Measurements from ENCODE around the gene FBXL12. TPM values are rescaled to one million over a fixed set of nuclear protein-coding genes. Genes with fewer than 3 reads are reported as not detected.
A peak's percentile ranks its signal among the peaks of the same experiment; 100 is the strongest.

Gene FBXL12
- total and polyA plus RNA-seq, 2 experiments from 2014 or later: 47.5 to 106 TPM

DNA sequence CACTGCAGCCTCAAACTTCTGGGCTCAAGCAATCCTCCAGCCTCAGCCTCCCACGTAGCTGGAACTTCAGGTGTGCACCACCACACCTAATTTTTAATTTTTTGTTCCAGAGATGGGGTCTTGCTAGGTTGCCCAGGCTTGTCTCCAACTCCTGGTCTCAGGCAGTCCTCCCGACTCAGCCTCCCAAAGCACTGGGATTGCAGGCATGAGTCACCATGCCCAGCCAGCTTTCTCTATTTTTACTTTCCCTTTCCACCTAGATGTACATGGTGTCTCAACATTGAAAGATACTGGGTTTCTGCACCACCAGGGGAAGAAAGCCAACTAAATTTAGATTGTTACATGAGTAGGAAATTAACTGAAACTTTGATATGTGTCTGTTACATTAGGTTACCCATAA, 36.5 kb downstream of the FBXL12 start:
- Histone ChIP-seq H3K27ac (no peak overlapping the region), H3K27me3 (no peaks in the 10 kb centered on the region), H3K36me3 (no peaks in the 10 kb centered on the region), H3K4me3 (no peak overlapping the region), H3K4me1 (ENCODE audit: low read depth) (peaks cover 13% of the 10 kb centered on the region), H3K9me3 (ENCODE audit: low read depth) (no peaks in the 10 kb centered on the region)
- TF ChIP-seq, protein P1, sequence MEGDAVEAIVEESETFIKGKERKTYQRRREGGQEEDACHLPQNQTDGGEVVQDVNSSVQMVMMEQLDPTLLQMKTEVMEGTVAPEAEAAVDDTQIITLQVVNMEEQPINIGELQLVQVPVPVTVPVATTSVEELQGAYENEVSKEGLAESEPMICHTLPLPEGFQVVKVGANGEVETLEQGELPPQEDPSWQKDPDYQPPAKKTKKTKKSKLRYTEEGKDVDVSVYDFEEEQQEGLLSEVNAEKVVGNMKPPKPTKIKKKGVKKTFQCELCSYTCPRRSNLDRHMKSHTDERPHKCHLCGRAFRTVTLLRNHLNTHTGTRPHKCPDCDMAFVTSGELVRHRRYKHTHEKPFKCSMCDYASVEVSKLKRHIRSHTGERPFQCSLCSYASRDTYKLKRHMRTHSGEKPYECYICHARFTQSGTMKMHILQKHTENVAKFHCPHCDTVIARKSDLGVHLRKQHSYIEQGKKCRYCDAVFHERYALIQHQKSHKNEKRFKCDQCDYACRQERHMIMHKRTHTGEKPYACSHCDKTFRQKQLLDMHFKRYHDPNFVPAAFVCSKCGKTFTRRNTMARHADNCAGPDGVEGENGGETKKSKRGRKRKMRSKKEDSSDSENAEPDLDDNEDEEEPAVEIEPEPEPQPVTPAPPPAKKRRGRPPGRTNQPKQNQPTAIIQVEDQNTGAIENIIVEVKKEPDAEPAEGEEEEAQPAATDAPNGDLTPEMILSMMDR (IDR thresholded peaks at IDR 0.05; ENCODE audit: low read depth, low read length): no peak
- no peak for DNase-seq (ENCODE audit: low read depth in 1 of 2, low spot score in 1 of 2)

DNA sequence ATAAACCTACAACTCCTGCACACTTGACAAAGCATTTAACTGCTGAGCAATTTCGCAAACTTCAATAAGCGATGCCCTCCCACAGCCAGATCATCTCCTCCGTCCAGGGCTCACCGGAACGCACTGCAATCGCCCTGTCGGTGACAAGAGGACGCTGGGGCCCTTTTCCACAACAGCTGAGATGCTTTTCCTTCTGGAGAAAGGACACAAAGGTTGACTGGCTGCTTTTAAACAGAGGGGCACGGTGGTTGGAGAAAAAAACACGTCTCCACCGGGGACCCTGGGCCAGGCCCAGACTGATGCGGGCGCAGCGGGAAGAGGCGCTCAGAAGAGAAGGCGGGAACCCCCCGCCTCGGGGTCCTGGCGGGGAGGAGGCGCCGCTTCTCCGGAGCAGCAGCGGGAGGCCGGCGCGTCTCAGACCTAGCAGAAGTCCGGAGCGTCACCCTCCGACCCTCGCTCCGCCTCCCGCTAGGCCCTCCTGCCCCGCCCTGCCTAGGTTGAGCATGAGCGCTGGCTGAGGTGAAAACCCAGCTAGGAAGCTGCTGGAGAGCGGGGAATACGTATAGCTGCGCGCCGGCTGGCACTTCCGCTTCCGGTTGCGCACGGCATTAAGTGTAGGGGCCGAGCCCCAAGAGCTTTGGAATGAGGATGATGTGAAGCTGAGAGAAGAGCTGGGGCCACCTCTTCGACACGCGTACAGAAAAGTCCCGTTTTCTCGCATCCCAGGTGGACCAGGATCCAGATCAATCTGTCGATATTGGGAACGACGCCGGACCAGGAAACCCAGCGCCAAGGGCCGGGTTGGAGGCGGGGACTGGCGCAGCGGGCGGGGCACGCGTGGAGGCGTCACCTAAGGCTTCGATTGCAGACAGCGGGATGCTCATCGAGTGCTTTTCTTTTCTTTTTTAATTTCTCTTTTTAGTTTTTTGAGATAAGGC, 50.4 kb downstream of the FBXL12 start, which contains the start of gene ZNF846:
Gene ZNF846, minus strand, starts transcription at position 564 of the 938 bp plus-strand sequence. CDS start 3,788 bp downstream, outside the sequence.
- peaks cover 5% of the 10 kb centered on the region for H3K4me1 ChIP-seq (ENCODE audit: low read depth)
- H3K27me3 ChIP-seq: no peaks in the 10 kb centered on the region
- peak within 1 kb of the TSS; percentile 93 for H3K27ac ChIP-seq
- DNase-seq (ENCODE audit: low read depth in 1 of 2, low spot score in 1 of 2): peak; percentile 97 to 98
- H3K9me3 ChIP-seq (ENCODE audit: low read depth): no peaks in the 10 kb centered on the region
- H3K36me3 ChIP-seq: no peaks in the 10 kb centered on the region
- TF ChIP-seq, protein P1 (IDR thresholded peaks at IDR 0.05; ENCODE audit: low read depth, low read length): no peak
- peak within 1 kb of the TSS; percentile 78 for H3K4me3 ChIP-seq

Other genes starting within 250 kb of the FBXL12 start
- 22.5 and 42.0 TPM in 2 replicates for gene ZNF121, start 234.6 kb downstream of the FBXL12 start, total RNA-seq
- 5.9 and 11.0 TPM in 2 replicates for gene ZNF121, start 234.6 kb downstream of the FBXL12 start, polyA plus RNA-seq
- gene ZNF561, start 197.8 kb downstream of the FBXL12 start, total RNA-seq: 28.6 and 35.4 TPM in 2 replicates
- 28.2 and 32.0 TPM in 2 replicates for gene ZNF561, start 197.8 kb downstream of the FBXL12 start, polyA plus RNA-seq
- gene ZNF562, start 144.0 kb downstream of the FBXL12 start, total RNA-seq: 15.2 and 22.2 TPM in 2 replicates
- gene ZNF562, start 144.0 kb downstream of the FBXL12 start, polyA plus RNA-seq: 6.3 and 6.9 TPM in 2 replicates
- 14.4 and 17.2 TPM in 2 replicates for gene ZNF846, start 50.3 kb downstream of the FBXL12 start, total RNA-seq
- 15.6 and 19.0 TPM in 2 replicates for gene ZNF846, start 50.3 kb downstream of the FBXL12 start, polyA plus RNA-seq
- 511 and 816 TPM in 2 replicates for gene UBL5, start 8.8 kb upstream of the FBXL12 start, total RNA-seq
- 870 and 943 TPM in 2 replicates for gene UBL5, start 8.8 kb upstream of the FBXL12 start, polyA plus RNA-seq
- gene PIN1, start 16.2 kb upstream of the FBXL12 start, total RNA-seq: 221 and 282 TPM in 2 replicates
- 270 and 309 TPM in 2 replicates for gene PIN1, start 16.2 kb upstream of the FBXL12 start, polyA plus RNA-seq
- gene OLFM2, start 117.4 kb upstream of the FBXL12 start, total RNA-seq: 36.2 and 55.1 TPM in 2 replicates
- gene OLFM2, start 117.4 kb upstream of the FBXL12 start, polyA plus RNA-seq: 27.1 and 40.3 TPM in 2 replicates
- gene COL5A3, start 191.4 kb upstream of the FBXL12 start, total RNA-seq: not detected in 2 replicates
- gene COL5A3, start 191.4 kb upstream of the FBXL12 start, polyA plus RNA-seq: 0.24 TPM in 1 of 2 replicates, not detected in the other
- not detected in 2 replicates for gene RDH8, start 194.4 kb upstream of the FBXL12 start, total RNA-seq
- gene RDH8, start 194.4 kb upstream of the FBXL12 start, polyA plus RNA-seq: not detected in 2 replicates